SK-N-SH treated with all-trans-retinoic acid at 6 μM for 48 hours (cell line): Measurements from ENCODE around the gene ZGPAT.

Experiments used
- ARNTL ChIP-seq: fragments of 450-650 bp; formaldehyde crosslinking; IDR thresholded peaks from 2 replicates; pipeline ENCODE4 v1.5.0; 2020; ENCODE audit warnings: low read depth, mild to moderate bottlenecking, moderate library complexity, borderline replicate concordance
- ESRRG ChIP-seq: fragments of 250-450 bp; sonication (Bioruptor Pico); IDR thresholded peaks from 2 replicates; pipeline ENCODE4 v1.6.1; 2021; ENCODE audit warnings: mild to moderate bottlenecking
- OSR1 ChIP-seq: fragments of 250-450 bp; sonication (Bioruptor Pico); IDR thresholded peaks from 2 replicates; pipeline ENCODE4 v1.8.0; 2022; ENCODE audit warnings: moderate library complexity, mild to moderate bottlenecking, inconsistent platforms
- PATZ1 ChIP-seq: fragments of 250-450 bp; sonication (Bioruptor Pico); IDR thresholded peaks from 2 replicates; pipeline ENCODE4 v1.8.0; 2020; ENCODE audit warnings: mild to moderate bottlenecking, moderate library complexity, borderline replicate concordance
- PPARA ChIP-seq: fragments of 250-450 bp; sonication (Bioruptor Pico); IDR thresholded peaks from 2 replicates; pipeline ENCODE4 v1.5.0; 2020; ENCODE audit warnings: mild to moderate bottlenecking, borderline replicate concordance
- SNAI2 ChIP-seq: fragments of 250-450 bp; sonication (Bioruptor Pico); IDR thresholded peaks from 2 replicates; pipeline ENCODE4 v1.5.0; 2020; ENCODE audit warnings: mild to moderate bottlenecking, moderate library complexity
- TOX ChIP-seq: fragments of 250-450 bp; sonication (Bioruptor Pico); IDR thresholded peaks from 2 replicates; pipeline ENCODE4 v1.8.0; 2021; ENCODE audit warnings: mild to moderate bottlenecking, moderate library complexity, borderline replicate concordance
- ZFP3 ChIP-seq: fragments of 250-450 bp; sonication (Bioruptor Pico); IDR thresholded peaks from 2 replicates; pipeline ENCODE4 v1.5.0; 2020; ENCODE audit warnings: mild to moderate bottlenecking, moderate library complexity
- ZFP30 ChIP-seq: fragments of 450-650 bp; formaldehyde crosslinking; IDR thresholded peaks from 2 replicates; pipeline ENCODE4 v1.5.0; 2022; ENCODE audit warnings: mild to moderate bottlenecking, moderate library complexity
- ZNF565 ChIP-seq: fragments of 450-650 bp; formaldehyde crosslinking; conservative IDR thresholded peaks from 2 replicates; pipeline ENCODE4 v1.5.0; 2020; ENCODE audit warnings: low read depth, mild to moderate bottlenecking, moderate library complexity
- ZNF8 ChIP-seq: fragments of 450-650 bp; formaldehyde crosslinking; IDR thresholded peaks from 2 replicates; pipeline ENCODE4 v1.5.0; 2020; ENCODE audit warnings: mild to moderate bottlenecking, moderate library complexity

- no peak for TF ChIP-seq PPARA (CRISPR knock-in tag)
- TF ChIP-seq SNAI2 (CRISPR knock-in tag) = no peak
- TF ChIP-seq ZFP30 (CRISPR knock-in tag) = no peak
- no peak for TF ChIP-seq ZFP3 (CRISPR knock-in tag)
- TF ChIP-seq ESRRG (CRISPR knock-in tag) = no peak
- no peak for TF ChIP-seq PATZ1 (CRISPR knock-in tag)
- TF ChIP-seq TOX (CRISPR knock-in tag) = no peak
- no peak for TF ChIP-seq OSR1 (CRISPR knock-in tag)
- TF ChIP-seq ZNF565 = no peak
- TF ChIP-seq ZNF8 (CRISPR knock-in tag) = no peak
- no peak for TF ChIP-seq ARNTL (CRISPR knock-in tag)
These were observed 39.5 kb upstream of the ZGPAT start for GRCh38 chr20:63668351-63668750.
